GM12878 (cell line): Measurements from ENCODE around the gene TSPYL6. TPM values are rescaled to one million over a fixed set of nuclear protein-coding genes. Genes with fewer than 3 reads are reported as not detected.

Source experiments
- ATAC-seq: fragments of 200-7000 bp; cut with Tn5 transposase; 3 replicates; pipeline ENCODE4 v1.9.1; 2020; ENCODE audit warnings: mild to moderate bottlenecking, moderate library complexity
- BruUV-seq: library from RNA; stranded (reverse); fragments of 400-500 nt; replicated peaks from 2 replicates; lab custom pipeline; 2021; lab: Mats Ljungman, UMichigan
- CTCF ChIA-PET: fragments of 300-600 bp; sonication (Branson Sonifier 250); formaldehyde crosslinking; extraction: SDS; loops from one replicate; lab custom pipeline; 2021; ENCODE audit warnings: inconsistent platforms; lab: Yijun Ruan, JAX
- POLR2A ChIA-PET: fragments of 350-600 bp; formaldehyde crosslinking; extraction: SDS; loops from one replicate; lab custom pipeline; 2021; ENCODE audit warnings: inconsistent platforms; lab: Charles Lee
- RAD21 ChIA-PET: fragments of 300-600 bp; sonication (Branson Sonifier 250); formaldehyde crosslinking; loops from one replicate; lab custom pipeline; 2023; ENCODE audit warnings: antibody characterized with exemption; ENCODE audit not compliant: unreplicated experiment; lab: Charles Lee
- SMC1A ChIA-PET: fragments of 300-600 bp; sonication (Branson Sonifier 250); formaldehyde crosslinking; loops from one replicate; lab custom pipeline; 2023; ENCODE audit not compliant: unreplicated experiment, uncharacterized antibody; lab: Charles Lee
- DNase-seq: peaks from one replicate; pipeline ENCODE4 v3.0.0-alpha.2; 2011; ENCODE audit warnings: low read depth, low spot score
- FAIRE-seq: peaks from 3 replicates; lab custom pipeline; 2011; peaks lifted over from hg19 to GRCh38; lab: Jason Lieb, UNC
- H2AFZ ChIP-seq: 2 replicates; pipeline ENCODE4 v1.6.0; 2011; ENCODE audit warnings: low read depth, low read length, control low read depth; ENCODE audit not compliant: control insufficient read depth
- H3K27ac ChIP-seq: 2 replicates; pipeline ENCODE4 v1.5.1; 2011; ENCODE audit warnings: control low read depth; ENCODE audit not compliant: control insufficient read depth, insufficient read depth
- H3K27me3 ChIP-seq, 2 experiments: replicated peaks in 1 of 2; 2 replicates each; pipeline versions ENCODE4 v1.6.0 to v1.6.1; 2011; ENCODE audit warnings: low read length in 1 of 2; ENCODE audit not compliant: control insufficient read depth in 2 of 2, insufficient read depth in 2 of 2
- H3K36me3 ChIP-seq, 2 experiments: 2 replicates each; pipeline ENCODE4 v1.5.1; 2011; ENCODE audit warnings: low read length in 1 of 2; ENCODE audit not compliant: control insufficient read depth in 2 of 2, insufficient read depth in 2 of 2
- H3K4me1 ChIP-seq: 2 replicates; pipeline ENCODE4 v1.6.1; 2011; ENCODE audit warnings: mild to moderate bottlenecking, low read length, moderate library complexity, mixed read lengths; ENCODE audit not compliant: control insufficient read depth, insufficient read depth
- H3K4me2 ChIP-seq: 2 replicates; pipeline ENCODE4 v1.6.0; 2011; ENCODE audit warnings: control low read depth; ENCODE audit not compliant: control insufficient read depth, insufficient read depth
- H3K4me3 ChIP-seq: fragments of 200-600 bp; sonication (generic); 2 replicates; pipeline ENCODE4 v1.5.1; 2016
- H3K79me2 ChIP-seq: 2 replicates; pipeline ENCODE4 v1.6.0; 2011; ENCODE audit warnings: low read length; ENCODE audit not compliant: control insufficient read depth, insufficient read depth
- H3K9ac ChIP-seq: 2 replicates; pipeline ENCODE4 v1.8.0; 2011; ENCODE audit warnings: low read length, control low read depth, mixed read lengths; ENCODE audit not compliant: control insufficient read depth, insufficient read depth
- H3K9me3 ChIP-seq: replicated peaks from 3 replicates; pipeline ENCODE4 v1.5.1; 2011; ENCODE audit warnings: mild to moderate bottlenecking, low read length; ENCODE audit not compliant: control insufficient read depth, insufficient read depth
- H4K20me1 ChIP-seq: 2 replicates; pipeline ENCODE4 v1.6.0; 2011; ENCODE audit not compliant: control insufficient read depth, insufficient read depth
- ASH2L ChIP-seq: fragments of 300-600, 200-600 bp; sonication (generic); IDR thresholded peaks from 2 replicates; pipeline ENCODE4 v1.6.1; 2017; ENCODE audit warnings: low read depth, mild to moderate bottlenecking, borderline replicate concordance
- BCLAF1 ChIP-seq: fragments of 450-650 bp; IDR thresholded peaks from 2 replicates; pipeline ENCODE4 v1.6.1; 2017; ENCODE audit warnings: antibody characterized with exemption, mild to moderate bottlenecking, moderate library complexity
- CBX5 ChIP-seq: sonication (generic); IDR thresholded peaks from 2 replicates; pipeline ENCODE4 v1.6.1; 2016; ENCODE audit warnings: low read depth, moderate library complexity, mild to moderate bottlenecking, inconsistent platforms
- CHD4 ChIP-seq: fragments of 200-600 bp; sonication (generic); IDR thresholded peaks from 2 replicates; pipeline ENCODE4 v1.6.1; 2016; ENCODE audit warnings: mild to moderate bottlenecking
- EP300 ChIP-seq, 2 experiments: fragments of 150-350 bp in 1 of 2; IDR thresholded peaks; 2 replicates each; pipeline ENCODE4 v1.6.1; 2011 to 2012; ENCODE audit warnings: low read depth in 2 of 2, low read length in 2 of 2, borderline replicate concordance in 1 of 2, improper control_type of control experiment in 1 of 2, inconsistent platforms in 1 of 2; ENCODE audit not compliant: control insufficient read depth in 1 of 2
- GATAD2B ChIP-seq: fragments of 450-650 bp; conservative IDR thresholded peaks from 2 replicates; pipeline ENCODE4 v1.6.1; 2017; ENCODE audit warnings: low read depth, mild to moderate bottlenecking, moderate library complexity
- JUNB ChIP-seq: IDR thresholded peaks from 2 replicates; pipeline ENCODE4 v1.6.1; 2016; ENCODE audit warnings: antibody characterized with exemption, mild to moderate bottlenecking
- KDM1A ChIP-seq: fragments of 200-600 bp; sonication (generic); IDR thresholded peaks from 2 replicates; pipeline ENCODE4 v1.6.1; 2016; ENCODE audit warnings: borderline replicate concordance
- MLLT1 ChIP-seq: fragments of 450-650 bp; IDR thresholded peaks from 2 replicates; pipeline ENCODE4 v1.6.1; 2016; ENCODE audit warnings: mild to moderate bottlenecking
- PAX5 ChIP-seq: IDR thresholded peaks from 2 replicates; pipeline ENCODE4 v1.6.1; 2011; ENCODE audit warnings: low read depth, low read length, borderline replicate concordance
- POLR2A ChIP-seq: IDR thresholded peaks from 2 replicates; pipeline ENCODE4 v1.6.1; 2011; ENCODE audit warnings: low read depth, mild to moderate bottlenecking, low read length
- RAD51 ChIP-seq: fragments of 450-650 bp; IDR thresholded peaks from 2 replicates; pipeline ENCODE4 v1.6.1; 2016; ENCODE audit warnings: moderate library complexity, mild to moderate bottlenecking, inconsistent platforms
- SRF ChIP-seq, 2 experiments: IDR thresholded peaks; 2 replicates each; pipeline ENCODE4 v1.6.1; 2011; ENCODE audit warnings: low read depth in 2 of 2, low read length in 2 of 2, mild to moderate bottlenecking in 1 of 2, moderate library complexity in 1 of 2
- STAT1 ChIP-seq: fragments of 450-650 bp; conservative IDR thresholded peaks from 2 replicates; pipeline ENCODE4 v1.6.1; 2014; ENCODE audit warnings: antibody characterized with exemption, mild to moderate bottlenecking
- WGBS: methylation state at CpG from one replicate; pipeline ENCODE4 v1.1.6; 2016; ENCODE audit warnings: low lambda C conversion rate; ENCODE audit not compliant: insufficient replicate concordance, insufficient coverage; ENCODE audit errors: missing lambda C conversion rate; 5-methylcytosine and 5-hydroxymethylcytosine counted together
- in situ Hi-C: fragments of 300-500 bp; cut with MboI; formaldehyde crosslinking; loops from 9 replicates; pipeline ENCODE4 v1.14.3; 2018; ENCODE audit warnings: mixed read lengths
- intact Hi-C: fragments of 100-400 bp; cut with micrococcal nuclease; formaldehyde crosslinking; loops from one replicate; pipeline ENCODE4 v1.14.2; 2022; ENCODE audit not compliant: unreplicated experiment
- polyA plus RNA-seq, 11 experiments: library from polyadenylated mRNA; depleted of rRNA in 4 of 11; unstranded in 6 of 11; stranded (reverse) in 5 of 11; fragments of >200 nt; fragmentation: Nextera tagmentation in 4 of 11; fragmentation: Illumina TruSeq in 1 of 11; extraction: Ambion mirVana in 4 of 11; extraction: Trizol in 1 of 11; gene quantifications; 1 replicate in 1 of 11; 2 replicates in 10 of 11; pipeline versions ENCODE4 v1.2.1 to v1.2.3, GENCODE V29; 2011 to 2016; ENCODE audit warnings: inconsistent platforms in 2 of 11, missing spikeins in 2 of 11, low read depth in 1 of 11
- total RNA-seq, 4 experiments: library from RNA; depleted of rRNA in 3 of 4; stranded (reverse); fragments of >200 nt in 3 of 4; fragmentation: Illumina TruSeq in 1 of 4; extraction: Trizol in 1 of 4; gene quantifications; 2 replicates each; pipeline versions ENCODE4 v1.2.1 to v1.2.3, GENCODE V29; 2013 to 2021

Gene TSPYL6
- total and polyA plus RNA-seq, 10 of the 15 experiments (the other 5 are each of a cell fraction or from before 2014, with no cell fraction given), result not detected

- RAD21 ChIA-PET, result no interaction called here
- no peak for FAIRE-seq
- POLR2A ChIA-PET, result no interaction called here
- no peak for ATAC-seq
- Histone ChIP-seq H3K36me3 (no peaks in the 10 kb centered on the region), H3K79me2 (no peaks in the 10 kb centered on the region), H3K4me1 (no peaks in the 10 kb centered on the region), H3K27ac (no peak overlapping the region), H3K9me3 (no peaks in the 10 kb centered on the region), H4K20me1 (no peaks in the 10 kb centered on the region), H3K27me3 (no peaks in the 10 kb centered on the region), H3K9ac (no peak overlapping the region), H3K4me3 (no peak overlapping the region), H2AFZ (no peak overlapping the region)
- in situ Hi-C loops, result no loop called here
- no peak for DNase-seq
- 22% methylated on average over 5 of the region's 5 CpGs for WGBS
- intact Hi-C loops, result no loop called here
- BruUV-seq, result no TSS peak
- SMC1A ChIA-PET, result no interaction called here
- CTCF ChIA-PET, result no interaction called here
- TF ChIP-seq STAT1 (no peak), EP300 (IDR thresholded peaks at IDR 0.05; ENCODE audit: borderline replicate concordance in 1 of 2, control insufficient read depth in 1 of 2, low read depth in 2 of 2, low read length in 2 of 2) (no peak), POLR2A (no peak), JUNB (no peak), RAD51 (no peak)
- TF ChIP-seq, all 136 proteins: peak for 0
- no peak overlapping the region for H3K4me2 ChIP-seq
Observed at GRCh38 chr2:54298514-54298913, 42.5 kb upstream of the TSPYL6 start.

- Histone ChIP-seq H3K36me3 (no peaks in the 10 kb centered on the region), H3K4me2 (no peak overlapping the region), H4K20me1 (no peaks in the 10 kb centered on the region), H3K4me1 (no peaks in the 10 kb centered on the region), H3K79me2 (no peaks in the 10 kb centered on the region), H3K9ac (no peak overlapping the region), H2AFZ (no peak overlapping the region), H3K4me3 (no peak overlapping the region), H3K27ac (no peak overlapping the region), H3K27me3 (no peaks in the 10 kb centered on the region), H3K9me3 (no peaks in the 10 kb centered on the region)
- CTCF ChIA-PET, result no interaction called here
- intact Hi-C loops, result no loop called here
- DNase-seq, result no peak
- BruUV-seq, result no TSS peak
- no peak for ATAC-seq
- POLR2A ChIA-PET, result no interaction called here
- 20% methylated on average over 5 of the region's 5 CpGs for WGBS
- FAIRE-seq, result no peak
- SMC1A ChIA-PET, result no interaction called here
- RAD21 ChIA-PET, result no interaction called here
- in situ Hi-C loops, result no loop called here
- no peak for TF ChIP-seq SRF (IDR thresholded peaks at IDR 0.05; ENCODE audit: low read depth in 2 of 2, low read length in 2 of 2)
- no peak for TF ChIP-seq KDM1A
- TF ChIP-seq GATAD2B, result no peak
- TF ChIP-seq PAX5, result no peak
- TF ChIP-seq RAD51, result no peak
- no peak for TF ChIP-seq ASH2L
- TF ChIP-seq BCLAF1, result no peak
- TF ChIP-seq CBX5, result no peak
- TF ChIP-seq MLLT1, result no peak
- no peak for TF ChIP-seq CHD4
Observed at GRCh38 chr2:54295911-54296310, 39.9 kb upstream of the TSPYL6 start.
